NCI-H1417 (cell line): ENCODE data around the gene CLEC4C.

Source experiments
- DNase-seq, 3 experiments: peaks; one replicate each; lab custom pipeline; 2025; lab: John Stamatoyannopoulos, UW

The CLEC4C gene

DNA sequence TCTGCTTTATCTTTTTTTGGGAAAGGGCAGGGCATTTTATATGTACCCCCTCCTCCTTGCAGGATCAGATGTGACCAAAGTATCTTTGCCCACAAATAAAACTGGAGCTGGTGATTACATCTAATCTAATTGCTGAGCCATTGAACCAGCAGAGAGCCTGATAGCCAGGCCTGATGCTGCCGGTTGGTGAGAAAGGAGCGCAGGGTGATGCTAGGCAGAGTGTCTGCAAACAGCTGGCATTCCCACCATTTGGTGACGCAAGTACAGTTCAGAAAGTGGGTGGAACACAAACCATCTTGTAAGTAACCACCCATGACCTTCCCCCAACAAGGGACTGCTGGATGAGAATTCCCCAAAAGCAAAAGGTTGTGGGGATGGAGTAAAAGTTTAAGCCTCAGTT, 23.2 kb downstream of the CLEC4C start:
- DNase-seq = no peak

GRCh38 chr12:7719946-7720730, 27.0 kb downstream of the CLEC4C start:
- DNase-seq = no peak

- DNase-seq = no peak
Measured at GRCh38 chr12:7716381-7716780, 30.8 kb downstream of the CLEC4C start.

- DNase-seq = no peak
Measured at GRCh38 chr12:7712841-7713442, 34.2 kb downstream of the CLEC4C start.

- DNase-seq = no peak
Measured at GRCh38 chr12:7711133-7711532, 36.0 kb downstream of the CLEC4C start, which contains the start of gene DPPA3. DPPA3 (plus strand) TSS chr12:7711433; CDS start chr12:7711571, 138 bp downstream.

- DNase-seq = no peak
Measured at GRCh38 chr12:7709969-7710675, 37.1 kb downstream of the CLEC4C start.

- no peak for DNase-seq
Measured at GRCh38 chr12:7705846-7706245, 41.3 kb downstream of the CLEC4C start.

DNA sequence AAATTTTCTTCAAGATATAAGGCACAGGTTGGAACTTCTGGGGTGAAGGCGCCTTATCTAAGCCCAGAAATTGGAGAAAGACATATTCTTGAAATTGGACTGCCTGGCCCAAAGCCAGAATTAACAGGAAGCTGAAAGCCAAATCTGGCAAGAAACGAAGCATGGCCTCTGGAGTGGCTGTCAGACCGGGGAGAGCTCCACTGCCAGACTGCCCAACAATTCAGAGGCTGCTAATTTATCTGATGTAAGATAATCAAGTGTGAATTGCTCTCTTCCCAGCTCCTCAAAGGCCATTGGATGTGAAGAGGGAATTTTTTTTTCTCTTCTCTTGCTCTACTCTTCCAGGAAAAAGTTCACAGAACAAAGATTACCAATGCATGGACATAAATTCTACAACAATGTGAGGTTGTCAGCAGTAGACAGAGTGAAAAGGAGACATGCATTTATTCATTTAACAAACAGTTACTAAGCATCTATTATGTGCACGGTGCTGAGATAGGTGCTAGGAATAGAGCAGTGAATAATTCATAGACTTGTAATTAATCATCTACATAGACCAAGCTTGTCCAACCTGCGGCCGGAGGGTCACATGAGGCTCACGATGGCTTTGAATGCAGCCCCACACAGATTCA, 51.5 kb downstream of the CLEC4C start, which contains the start of gene GDF3:
Gene GDF3, minus strand, starts transcription at position 210 of the 632 bp plus-strand sequence. Its CDS starts 47 bp downstream, at position 163.
- no peak for DNase-seq

DNA sequence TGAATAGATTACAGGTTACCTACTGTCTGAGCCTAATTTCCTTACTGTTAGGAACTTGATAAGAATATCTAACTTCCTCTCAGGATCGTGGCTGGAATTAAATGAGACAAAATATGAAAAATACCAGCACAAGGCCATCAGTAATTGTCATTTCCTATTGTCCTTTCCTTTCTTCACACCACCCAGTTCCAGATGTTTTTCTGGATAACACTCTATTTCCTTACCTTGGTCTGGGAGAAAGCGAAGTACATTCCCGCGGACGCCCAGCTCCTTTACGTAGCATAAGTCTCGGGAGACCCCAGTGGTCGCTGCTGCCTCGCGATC, 52.0 kb downstream of the CLEC4C start:
- no peak for DNase-seq

DNA sequence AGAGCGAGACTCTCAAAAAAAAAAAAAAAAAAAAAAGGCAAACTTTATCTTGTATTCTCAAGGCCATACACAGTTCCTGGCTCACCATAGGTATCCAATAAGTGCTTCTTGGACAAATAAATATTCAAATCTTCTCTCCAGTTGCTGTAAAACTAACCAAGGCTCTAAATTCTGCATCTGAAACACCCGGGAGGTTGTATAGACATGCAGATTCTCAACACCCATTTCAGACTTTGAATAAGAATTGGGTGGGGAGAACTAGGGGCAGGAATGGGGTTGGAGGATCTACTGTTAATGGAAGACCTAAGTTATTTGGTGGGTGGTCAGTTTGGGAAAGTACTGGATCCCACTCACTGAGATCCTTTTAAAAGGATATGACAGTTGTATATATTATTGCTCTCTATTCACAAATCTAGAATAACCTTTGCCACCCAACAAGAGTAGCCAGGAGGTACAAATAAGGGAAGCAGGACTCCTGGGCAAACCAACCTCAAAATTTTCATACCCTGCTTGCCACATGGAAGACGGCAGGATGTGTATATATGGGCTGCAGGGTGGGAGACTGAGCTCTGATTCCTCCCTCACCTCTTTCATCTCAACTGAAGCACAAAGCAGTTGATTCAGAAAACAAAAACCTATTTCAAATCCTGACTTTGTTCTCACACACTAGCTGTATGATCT, 52.5 kb downstream of the CLEC4C start:
- no peak for DNase-seq

- no peak for DNase-seq
Measured at GRCh38 chr12:7693793-7694192, 53.4 kb downstream of the CLEC4C start.

- DNase-seq = no peak
Measured at GRCh38 chr12:7681535-7681934, 65.6 kb downstream of the CLEC4C start.
